Measurements from ENCODE around the gene C16orf87.

The C16orf87 gene

DNA sequence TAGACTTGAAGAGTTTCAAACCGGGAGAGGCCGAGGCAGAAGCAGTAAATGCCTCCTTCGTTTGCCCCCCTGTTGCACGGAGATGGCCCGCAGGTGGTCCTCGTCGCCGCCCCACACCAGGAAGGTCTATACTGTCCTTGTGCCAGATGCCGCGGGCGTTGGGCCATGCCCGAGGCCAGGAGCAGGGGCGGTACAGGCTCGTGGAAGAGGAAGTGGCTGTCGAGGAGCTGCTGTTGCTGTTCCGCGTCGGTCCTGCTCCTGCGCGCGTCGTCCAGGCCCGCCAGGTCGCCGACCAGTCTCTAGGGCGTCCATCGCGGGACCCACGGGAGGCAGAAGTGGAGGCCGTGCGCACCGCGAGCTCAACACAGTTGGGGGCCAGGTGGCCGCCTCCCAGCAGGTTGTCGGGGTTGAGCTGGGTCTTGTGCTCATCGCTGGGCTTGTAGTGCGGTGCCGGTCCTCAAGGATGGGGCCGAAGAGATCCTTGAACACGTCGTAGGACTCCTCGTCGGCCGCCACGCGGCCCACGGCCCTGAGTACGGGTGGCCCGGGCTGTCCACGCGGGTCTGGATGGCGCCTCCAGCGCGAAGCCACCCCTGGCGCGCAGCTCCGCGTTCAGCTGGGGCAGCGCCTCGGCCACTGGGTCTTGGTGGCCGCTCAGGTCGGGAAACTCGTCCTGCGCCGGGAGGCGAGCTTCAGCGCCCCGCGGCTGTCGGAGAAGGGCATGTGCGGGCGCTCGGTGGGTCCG lies 13.1 kb upstream of the C16orf87 start:
- TF ChIP-seq, protein P1, sequence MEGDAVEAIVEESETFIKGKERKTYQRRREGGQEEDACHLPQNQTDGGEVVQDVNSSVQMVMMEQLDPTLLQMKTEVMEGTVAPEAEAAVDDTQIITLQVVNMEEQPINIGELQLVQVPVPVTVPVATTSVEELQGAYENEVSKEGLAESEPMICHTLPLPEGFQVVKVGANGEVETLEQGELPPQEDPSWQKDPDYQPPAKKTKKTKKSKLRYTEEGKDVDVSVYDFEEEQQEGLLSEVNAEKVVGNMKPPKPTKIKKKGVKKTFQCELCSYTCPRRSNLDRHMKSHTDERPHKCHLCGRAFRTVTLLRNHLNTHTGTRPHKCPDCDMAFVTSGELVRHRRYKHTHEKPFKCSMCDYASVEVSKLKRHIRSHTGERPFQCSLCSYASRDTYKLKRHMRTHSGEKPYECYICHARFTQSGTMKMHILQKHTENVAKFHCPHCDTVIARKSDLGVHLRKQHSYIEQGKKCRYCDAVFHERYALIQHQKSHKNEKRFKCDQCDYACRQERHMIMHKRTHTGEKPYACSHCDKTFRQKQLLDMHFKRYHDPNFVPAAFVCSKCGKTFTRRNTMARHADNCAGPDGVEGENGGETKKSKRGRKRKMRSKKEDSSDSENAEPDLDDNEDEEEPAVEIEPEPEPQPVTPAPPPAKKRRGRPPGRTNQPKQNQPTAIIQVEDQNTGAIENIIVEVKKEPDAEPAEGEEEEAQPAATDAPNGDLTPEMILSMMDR (IDR thresholded peaks at IDR 0.05; ENCODE audit: control insufficient read depth, extremely low read depth, insufficient read depth): no peak
- no peak for DNase-seq (ENCODE audit: low read depth)
- H3K4me3 ChIP-seq (ENCODE audit: low read depth, low read length): no peak overlapping the region

GRCh38 chr16:46842192-46842895 lies 11.4 kb upstream of the C16orf87 start:
- no peak overlapping the region for H3K4me3 ChIP-seq (ENCODE audit: low read depth, low read length)
- TF ChIP-seq, protein P1 (IDR thresholded peaks at IDR 0.05; ENCODE audit: control insufficient read depth, extremely low read depth, insufficient read depth): no peak
- no peak for DNase-seq (ENCODE audit: low read depth)

GRCh38 chr16:46839986-46840443 lies 9.0 kb upstream of the C16orf87 start:
- DNase-seq (ENCODE audit: low read depth): no peak
- H3K4me3 ChIP-seq (ENCODE audit: low read depth, low read length): no peak overlapping the region
- TF ChIP-seq, protein P1 (IDR thresholded peaks at IDR 0.05; ENCODE audit: control insufficient read depth, extremely low read depth, insufficient read depth): no peak

DNA sequence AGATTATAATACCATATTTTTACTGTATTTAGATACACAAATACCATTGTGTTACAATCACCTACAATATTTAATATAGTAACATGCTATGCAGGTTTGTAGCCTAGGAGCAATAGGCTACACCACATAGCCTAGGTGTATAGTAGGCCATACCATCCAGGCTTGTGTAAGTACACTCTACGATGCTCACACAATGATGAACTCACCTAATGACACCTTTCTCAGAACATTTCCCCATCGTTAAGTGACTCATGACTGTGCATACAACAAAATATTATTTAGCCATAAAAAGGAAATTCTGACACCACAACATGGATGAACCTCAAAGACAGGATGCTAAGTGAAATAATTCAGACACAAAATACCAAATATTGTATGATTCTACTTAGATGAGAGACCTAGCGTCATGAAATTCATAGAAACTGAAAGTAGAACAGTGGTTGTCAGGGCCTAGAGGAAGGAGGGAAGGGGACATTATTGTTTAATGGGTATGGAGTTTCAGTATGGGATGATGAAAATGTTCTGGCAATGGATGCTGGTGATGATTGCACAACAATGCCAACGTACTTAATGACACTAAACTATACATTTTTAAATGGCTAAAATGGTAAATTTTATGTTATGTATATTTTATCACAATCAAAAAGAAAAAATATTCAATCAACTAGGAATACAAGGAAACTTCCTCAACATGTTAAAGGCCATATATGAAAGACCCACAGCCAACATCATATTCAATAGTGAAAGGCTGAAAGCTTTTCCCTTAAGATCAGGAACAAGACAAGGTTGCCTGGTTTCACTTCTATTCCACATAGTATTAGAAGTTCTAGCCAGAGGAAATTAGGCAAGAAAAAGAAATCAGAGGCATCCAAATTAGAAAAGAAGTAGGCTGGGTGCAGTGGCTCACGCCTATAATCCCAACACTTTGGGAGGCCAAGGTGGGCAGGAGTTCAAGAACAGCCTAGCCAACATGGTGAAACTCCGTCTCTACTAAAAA lies 5.9 kb upstream of the C16orf87 start:
- H3K4me3 ChIP-seq (ENCODE audit: low read depth, low read length): no peak overlapping the region
- TF ChIP-seq, protein P1 (IDR thresholded peaks at IDR 0.05; ENCODE audit: control insufficient read depth, extremely low read depth, insufficient read depth): no peak
- DNase-seq (ENCODE audit: low read depth): no peak

DNA sequence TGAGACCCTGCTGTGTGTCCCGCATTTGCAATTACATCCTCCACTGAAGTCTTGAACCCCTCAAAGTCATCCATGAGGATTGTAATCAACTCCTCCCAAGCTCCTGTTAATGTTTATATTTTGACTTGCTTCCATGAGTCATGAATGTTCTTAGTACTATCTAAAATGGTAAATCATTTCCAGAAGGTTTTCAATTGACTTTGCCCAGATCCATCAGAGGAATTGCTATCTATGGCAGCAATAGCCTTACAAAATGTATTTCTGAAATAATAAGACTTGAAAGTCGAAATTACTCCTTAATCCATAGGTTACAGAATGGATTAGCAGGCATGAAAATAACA lies 2.5 kb upstream of the C16orf87 start:
- TF ChIP-seq, protein P1 (IDR thresholded peaks at IDR 0.05; ENCODE audit: control insufficient read depth, extremely low read depth, insufficient read depth): no peak
- DNase-seq (ENCODE audit: low read depth): no peak
- no peak overlapping the region for H3K4me3 ChIP-seq (ENCODE audit: low read depth, low read length)

DNA sequence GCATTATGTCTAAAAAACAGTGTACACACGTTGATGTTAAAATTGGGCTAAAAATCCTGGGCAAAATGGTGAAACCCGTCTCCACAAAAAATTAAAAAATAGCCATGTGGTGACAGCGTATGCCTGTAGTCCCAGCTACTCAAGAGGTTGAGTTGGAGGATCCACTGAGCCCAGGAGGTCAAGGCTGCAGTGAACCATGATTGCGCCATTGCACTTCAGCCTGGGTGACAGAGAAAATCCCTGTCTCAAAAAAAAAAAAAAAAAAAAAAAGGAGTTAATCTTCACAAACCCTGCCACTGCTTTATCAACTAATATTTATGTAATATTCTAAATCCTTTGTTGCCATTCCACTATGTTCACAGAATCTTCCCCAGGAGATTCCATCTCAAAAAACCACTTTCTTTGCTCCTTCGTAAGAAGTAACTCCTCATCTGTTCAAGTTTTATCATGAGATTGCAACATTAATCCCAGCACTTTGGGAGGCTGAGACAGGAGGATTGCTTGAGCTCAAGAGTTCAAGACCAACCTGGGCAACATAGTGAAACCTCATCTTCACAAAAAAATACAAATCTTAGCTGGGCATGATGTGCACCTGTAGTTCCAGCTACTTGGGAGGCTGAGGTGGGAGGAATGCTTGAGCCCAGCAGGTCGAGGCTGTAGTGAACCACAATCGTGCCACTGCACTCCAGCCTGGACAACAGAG lies 1.9 kb upstream of the C16orf87 start:
- no peak for DNase-seq (ENCODE audit: low read depth)
- H3K4me3 ChIP-seq (ENCODE audit: low read depth, low read length): no peak overlapping the region
- TF ChIP-seq, protein P1 (IDR thresholded peaks at IDR 0.05; ENCODE audit: control insufficient read depth, extremely low read depth, insufficient read depth): no peak
